HG02840 (cell line): Measurements from ENCODE around the gene HOXC6.
"Not testable (repeated sequence)": the region's sequence is repeated elsewhere in the genome, so short reads cannot be mapped to it uniquely, and the experiment has no call there.

Experiments
- ATAC-seq: cut with Tn5 transposase; IDR thresholded peaks from one replicate; pipeline ENCODE4 v1.9.1; 2021; ENCODE audit warnings: mild to moderate bottlenecking, moderate library complexity, moderate number of reproducible peaks; ENCODE audit not compliant: unreplicated experiment, low FRiP score

Gene HOXC6

GRCh38 chr12:54038284-54038870 is 10.1 kb downstream of the HOXC6 start:
- no peak for ATAC-seq

- ATAC-seq: no peak
Observed at GRCh38 chr12:54038871-54039414, 10.7 kb downstream of the HOXC6 start.

- ATAC-seq: no peak
Observed at GRCh38 chr12:54039417-54040147, 11.3 kb downstream of the HOXC6 start.

- ATAC-seq: no peak
Observed at GRCh38 chr12:54040148-54040494, 11.9 kb downstream of the HOXC6 start.

GRCh38 chr12:54040648-54041047 is 12.4 kb downstream of the HOXC6 start:
- no peak for ATAC-seq

GRCh38 chr12:54041097-54041690 is 13.0 kb downstream of the HOXC6 start:
- no peak for ATAC-seq

- not testable (repeated sequence) for ATAC-seq
Observed at GRCh38 chr12:54042033-54042432, 13.8 kb downstream of the HOXC6 start.

- no peak for ATAC-seq
Observed at GRCh38 chr12:54042970-54043853, 15.0 kb downstream of the HOXC6 start.

- ATAC-seq: no peak
Observed at GRCh38 chr12:54044425-54045103, 16.3 kb downstream of the HOXC6 start.

- no peak for ATAC-seq
Observed at GRCh38 chr12:54045401-54045800, 17.2 kb downstream of the HOXC6 start.

- ATAC-seq: no peak
Observed at GRCh38 chr12:54045868-54046521, 17.8 kb downstream of the HOXC6 start.

- ATAC-seq: no peak
Observed at GRCh38 chr12:54046809-54047159, 18.5 kb downstream of the HOXC6 start.

GRCh38 chr12:54047160-54047963 is 19.1 kb downstream of the HOXC6 start:
- ATAC-seq: no peak

GRCh38 chr12:54047964-54048303 is 19.7 kb downstream of the HOXC6 start:
- ATAC-seq: no peak

GRCh38 chr12:54048406-54049093 is 20.3 kb downstream of the HOXC6 start:
- ATAC-seq: no peak

GRCh38 chr12:54049108-54049507 is 20.9 kb downstream of the HOXC6 start:
- no peak for ATAC-seq

- no peak for ATAC-seq
Observed at GRCh38 chr12:54050482-54050810, 22.2 kb downstream of the HOXC6 start.

- no peak for ATAC-seq
Observed at GRCh38 chr12:54051026-54051842, 23.0 kb downstream of the HOXC6 start.
